Trophoblast cell (in vitro differentiated cells and primary cell): ENCODE measurements around the gene MTG1.
A peak's percentile ranks its signal among the peaks of the same experiment; 100 is the strongest.
"Not testable (repeated sequence)": the region's sequence is repeated elsewhere in the genome, so short reads cannot be mapped to it uniquely, and the experiment has no call there.

Source experiments
- DNase-seq, 2 donors: peaks; one replicate each; pipeline ENCODE4 v3.0.0-alpha.2; 2016
- H2AFZ ChIP-seq: 2 replicates; pipeline ENCODE4 v1.6.1; 2013; ENCODE audit warnings: low read length, moderate library complexity, mild to moderate bottlenecking; ENCODE audit not compliant: insufficient read depth, poor library complexity
- H2AK5ac ChIP-seq: 2 replicates; pipeline ENCODE4 v1.6.1; 2013; ENCODE audit warnings: mild to moderate bottlenecking, low read length
- H2BK120ac ChIP-seq: 2 replicates; pipeline ENCODE4 v1.6.1; 2013; ENCODE audit warnings: low read length, mild to moderate bottlenecking, moderate library complexity; ENCODE audit not compliant: insufficient read depth, poor library complexity
- H2BK12ac ChIP-seq: 2 replicates; pipeline ENCODE4 v1.6.1; 2013; ENCODE audit warnings: mild to moderate bottlenecking, low read length, moderate library complexity
- H2BK5ac ChIP-seq: 2 replicates; pipeline ENCODE4 v1.6.1; 2013; ENCODE audit warnings: low read length, low read depth, moderate library complexity, mild to moderate bottlenecking; ENCODE audit not compliant: poor library complexity
- H3K14ac ChIP-seq: 2 replicates; pipeline ENCODE4 v1.6.1; 2013; ENCODE audit warnings: mild to moderate bottlenecking, low read length
- H3K18ac ChIP-seq: 2 replicates; pipeline ENCODE4 v1.6.1; 2013; ENCODE audit warnings: mild to moderate bottlenecking, low read length
- H3K23ac ChIP-seq: 2 replicates; pipeline ENCODE4 v1.6.1; 2013; ENCODE audit warnings: low read length
- H3K27ac ChIP-seq: 2 replicates; pipeline ENCODE4 v1.5.1; 2013; ENCODE audit warnings: low read depth, mild to moderate bottlenecking, inconsistent platforms, low read length, moderate library complexity
- H3K27me3 ChIP-seq: 2 replicates; pipeline ENCODE4 v1.6.1; 2013; ENCODE audit warnings: inconsistent platforms, mild to moderate bottlenecking, low read length, moderate library complexity; ENCODE audit not compliant: insufficient read depth
- H3K36me3 ChIP-seq, 2 experiments: 1 replicate in 1 of 2; 2 replicates in 1 of 2; pipeline ENCODE4 v1.6.1; 2013; ENCODE audit warnings: low read length in 2 of 2, mild to moderate bottlenecking in 2 of 2, moderate library complexity in 1 of 2; ENCODE audit not compliant: insufficient read depth in 2 of 2, control insufficient read depth in 1 of 2
- H3K4ac ChIP-seq: 2 replicates; pipeline ENCODE4 v1.6.1; 2013; ENCODE audit warnings: low read depth, mild to moderate bottlenecking, low read length, moderate library complexity
- H3K4me1 ChIP-seq, 2 experiments: 1 replicate in 1 of 2; 2 replicates in 1 of 2; pipeline ENCODE4 v1.6.1; 2013; ENCODE audit warnings: low read length in 2 of 2, mild to moderate bottlenecking in 2 of 2, moderate library complexity in 1 of 2; ENCODE audit not compliant: insufficient read depth in 2 of 2, control insufficient read depth in 1 of 2
- H3K4me2 ChIP-seq: 2 replicates; pipeline ENCODE4 v1.6.1; 2013; ENCODE audit warnings: inconsistent platforms, mild to moderate bottlenecking, low read length, moderate library complexity
- H3K4me3 ChIP-seq: 2 replicates; pipeline ENCODE4 v1.5.1; 2013; ENCODE audit warnings: mild to moderate bottlenecking, low read depth, low read length, inconsistent platforms
- H3K79me1 ChIP-seq: one replicate; pipeline ENCODE4 v1.6.1; 2013; ENCODE audit warnings: low read length
- H3K79me2 ChIP-seq: 2 replicates; pipeline ENCODE4 v1.6.1; 2013; ENCODE audit warnings: low read length, mild to moderate bottlenecking; ENCODE audit not compliant: control insufficient read depth, insufficient read depth, poor library complexity
- H3K9ac ChIP-seq: 2 replicates; pipeline ENCODE4 v1.6.1; 2013; ENCODE audit warnings: mild to moderate bottlenecking, low read length
- H3K9me3 ChIP-seq: 2 replicates; pipeline ENCODE4 v1.6.1; 2013; ENCODE audit warnings: low read depth, mild to moderate bottlenecking, control low read depth, inconsistent platforms, low read length; ENCODE audit not compliant: insufficient read depth
- H4K12ac ChIP-seq: 2 replicates; pipeline ENCODE4 v1.6.1; 2013; ENCODE audit warnings: low read depth, mild to moderate bottlenecking, low read length, moderate library complexity
- H4K8ac ChIP-seq: 2 replicates; pipeline ENCODE4 v1.6.1; 2013; ENCODE audit warnings: low read depth, mild to moderate bottlenecking, low read length, moderate library complexity
- H4K91ac ChIP-seq: one replicate; pipeline ENCODE4 v1.6.1; 2013; ENCODE audit warnings: low read depth, mild to moderate bottlenecking, low read length, moderate library complexity
- WGBS: extraction: QIAGEN DNeasy Blood & Tissue Kit; methylation state at CpG from one replicate; pipeline ENCODE4 v1.1.7; 2013; ENCODE audit warnings: missing lambda C conversion rate; ENCODE audit not compliant: insufficient read length, insufficient coverage; ENCODE audit errors: extremely low coverage; 5-methylcytosine and 5-hydroxymethylcytosine counted together

MTG1 gene

GRCh38 chr10:133383551-133383950, 10.4 kb upstream of the MTG1 start:
- Histone ChIP-seq H3K27ac (no peak overlapping the region), H4K91ac (no peak overlapping the region), H2BK12ac (no peak overlapping the region), H3K9me3 (peaks cover under 1% of the 10 kb centered on the region), H2BK5ac (no peak overlapping the region), H3K23ac (no peak overlapping the region), H3K18ac (no peak overlapping the region), H3K4ac (no peak overlapping the region), H3K36me3 (no peaks in the 10 kb centered on the region), H2BK120ac (no peak overlapping the region), H4K12ac (no peak overlapping the region), H3K4me2 (no peak overlapping the region), H3K27me3 (no peaks in the 10 kb centered on the region), H3K14ac (no peak overlapping the region), H3K4me3 (no peak overlapping the region), H2AK5ac (no peak overlapping the region), H3K9ac (no peak overlapping the region), H3K79me1 (no peaks in the 10 kb centered on the region), H3K79me2 (peaks cover 1% of the 10 kb centered on the region), H2AFZ (no peak overlapping the region), H4K8ac (no peak overlapping the region), H3K4me1 (peaks cover 0 to 4% of the 10 kb centered on the region in 2 experiments)
- DNase-seq: no peak
- no CpG with 5 or more reads among the region's 4 CpGs for WGBS

- Histone ChIP-seq H3K14ac (no peak overlapping the region), H3K4me1 (peaks cover 0 to 4% of the 10 kb centered on the region in 2 experiments), H3K79me2 (no peaks in the 10 kb centered on the region), H4K8ac (no peak overlapping the region), H2BK5ac (no peak overlapping the region), H3K4me2 (no peak overlapping the region), H3K27ac (no peak overlapping the region), H2AK5ac (no peak overlapping the region), H3K9me3 (no peaks in the 10 kb centered on the region), H3K27me3 (no peaks in the 10 kb centered on the region), H3K18ac (no peak overlapping the region), H4K12ac (no peak overlapping the region), H2AFZ (no peak overlapping the region), H3K79me1 (no peaks in the 10 kb centered on the region), H2BK120ac (no peak overlapping the region), H3K36me3 (no peaks in the 10 kb centered on the region), H3K9ac (no peak overlapping the region), H3K23ac (no peak overlapping the region), H3K4me3 (no peak overlapping the region), H2BK12ac (no peak overlapping the region), H3K4ac (no peak overlapping the region), H4K91ac (no peak overlapping the region)
- WGBS: no CpG with 5 or more reads among the region's 13 CpGs
- DNase-seq: peak; percentile 32 to 48
Measured at GRCh38 chr10:133384071-133384470, 9.9 kb upstream of the MTG1 start.

GRCh38 chr10:133385214-133385613, 8.7 kb upstream of the MTG1 start:
- WGBS: no CpG with 5 or more reads among the region's 2 CpGs
- H3K79me2 ChIP-seq: no peaks in the 10 kb centered on the region
- no peaks in the 10 kb centered on the region for H3K36me3 ChIP-seq

GRCh38 chr10:133386951-133387350, 7.0 kb upstream of the MTG1 start:
- not testable (repeated sequence) for H3K4ac ChIP-seq, H2BK120ac ChIP-seq, H3K79me2 ChIP-seq, H3K14ac ChIP-seq, H3K4me3 ChIP-seq, H2BK12ac ChIP-seq, H3K27ac ChIP-seq, DNase-seq, H3K36me3 ChIP-seq, H3K18ac ChIP-seq, H2AK5ac ChIP-seq, H2AFZ ChIP-seq, H4K8ac ChIP-seq, H2BK5ac ChIP-seq, H3K9ac ChIP-seq, H4K12ac ChIP-seq, H3K4me1 ChIP-seq, H3K79me1 ChIP-seq, H3K27me3 ChIP-seq, H3K4me2 ChIP-seq, H3K23ac ChIP-seq, H3K9me3 ChIP-seq, H4K91ac ChIP-seq
- WGBS: no CpG with 5 or more reads among the region's 4 CpGs

More at GRCh38 chr10:133385214-133385613, 8.7 kb upstream of the MTG1 start:
- Histone ChIP-seq H2BK5ac (no peak overlapping the region), H3K4ac (no peak overlapping the region), H2AFZ (no peak overlapping the region), H3K4me2 (no peak overlapping the region), H3K27me3 (no peaks in the 10 kb centered on the region), H2BK12ac (no peak overlapping the region), H3K14ac (no peak overlapping the region), H4K8ac (no peak overlapping the region), H3K9me3 (no peaks in the 10 kb centered on the region), H3K18ac (no peak overlapping the region), H2AK5ac (no peak overlapping the region), H2BK120ac (no peak overlapping the region), H3K4me1 (no peaks in the 10 kb centered on the region), H3K4me3 (no peak overlapping the region), H4K91ac (no peak overlapping the region), H4K12ac (no peak overlapping the region), H3K79me1 (no peaks in the 10 kb centered on the region), H3K23ac (no peak overlapping the region), H3K27ac (no peak overlapping the region), H3K9ac (no peak overlapping the region)
- DNase-seq: no peak
